GM10248 (cell line): Measurements from ENCODE around the gene GRIK1.

Experiments
- CTCF ChIA-PET: fragments of 300-600 bp; sonication (Branson Sonifier 250); formaldehyde crosslinking; extraction: SDS; loops from one replicate; lab custom pipeline; 2021; ENCODE audit warnings: antibody characterized with exemption; lab: Yijun Ruan, JAX
- POLR2A ChIA-PET: fragments of 350-650 bp; sonication (Branson Sonifier 250); formaldehyde crosslinking; extraction: SDS; loops from one replicate; lab custom pipeline; 2020; ENCODE audit warnings: antibody characterized with exemption; lab: Yijun Ruan, JAX
- DNase-seq: peaks from one replicate; pipeline ENCODE4 v3.0.0; 2012; ENCODE audit errors: extremely low spot score
- CTCF ChIP-seq: IDR thresholded peaks from 2 replicates; pipeline ENCODE4 v1.5.1; 2012; ENCODE audit warnings: mild to moderate bottlenecking, low read depth; ENCODE audit errors: extremely low read depth, missing control alignments, control extremely low read depth

GRIK1 gene

GRCh38 chr21:29939924-29940275, at the start of gene GRIK1:
GRIK1 (minus strand) TSS chr21:29939996.
- ChIA-PET CTCF (no interaction called here), POLR2A (no interaction called here)
- no peak for DNase-seq
- no peak for TF ChIP-seq CTCF

- CTCF ChIA-PET: no interaction called here
- POLR2A ChIA-PET: no interaction called here
- no peak for TF ChIP-seq CTCF
- no peak for DNase-seq
Observed at GRCh38 chr21:29987762-29988161, 48.0 kb upstream of the GRIK1 start.

- POLR2A ChIA-PET: no interaction called here
- CTCF ChIA-PET: no interaction called here
- no peak for TF ChIP-seq CTCF
- DNase-seq: no peak
Observed at GRCh38 chr21:29985866-29986265, 46.1 kb upstream of the GRIK1 start.

GRCh38 chr21:29979043-29979442, 39.2 kb upstream of the GRIK1 start:
- no peak for TF ChIP-seq CTCF
- ChIA-PET CTCF (interaction anchor here (1.1 to 1.7 kb wide), 2 partner anchors 18 to 66 kb away, joined by 4 to 5 read pairs; no protein-coding TSS in a partner anchor), POLR2A (no interaction called here)
- DNase-seq: no peak

DNA sequence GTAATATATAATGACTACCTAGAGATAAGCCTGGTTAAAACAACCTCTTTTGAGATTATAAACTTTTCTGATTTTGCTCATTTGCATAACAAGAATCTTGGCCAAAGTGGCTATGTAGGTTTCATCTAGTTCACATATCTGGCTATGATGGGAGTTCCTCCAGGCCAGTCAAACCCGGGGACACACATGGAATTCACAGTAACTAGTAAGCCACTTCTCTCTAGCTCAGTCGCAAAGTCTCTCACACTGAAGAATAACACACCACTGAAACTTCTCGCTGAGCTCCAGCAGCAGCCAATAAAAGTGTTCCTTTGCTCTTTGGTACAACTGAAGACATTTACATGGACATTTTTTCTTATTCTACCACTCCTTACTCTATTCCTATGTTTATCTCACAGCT, 36.0 kb upstream of the GRIK1 start:
- CTCF ChIA-PET: no interaction called here
- POLR2A ChIA-PET: no interaction called here
- DNase-seq: no peak
- TF ChIP-seq CTCF: no peak

- TF ChIP-seq CTCF: no peak
- no peak for DNase-seq
- CTCF ChIA-PET: no interaction called here
- POLR2A ChIA-PET: no interaction called here
Observed at GRCh38 chr21:29973258-29973657, 33.5 kb upstream of the GRIK1 start.
